ENCODE measurements around the gene MICAL2.

The MICAL2 gene

DNA sequence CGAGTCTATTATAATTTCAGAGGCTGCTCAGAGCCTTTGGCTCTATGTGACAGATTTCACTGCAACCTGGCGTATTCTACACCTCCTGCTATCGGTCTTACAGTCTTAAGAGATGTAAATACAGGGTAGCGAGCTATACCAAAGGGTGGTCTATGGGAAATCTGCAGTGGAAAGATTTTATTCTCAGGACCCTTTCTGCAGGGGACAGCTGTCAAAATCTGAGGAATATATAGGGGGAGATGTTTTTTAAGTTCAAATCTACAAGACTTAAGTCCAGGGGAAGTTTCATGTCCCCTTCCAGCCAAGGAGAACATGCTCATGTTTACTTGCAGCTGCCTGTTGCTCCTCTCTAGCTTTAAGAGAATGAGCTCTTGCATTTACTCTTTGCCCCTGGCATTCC lies 62.7 kb downstream of the MICAL2 start:
- Histone ChIP-seq H3K9ac (ENCODE audit: low read depth, low read length) (no peak overlapping the region), H3K4me1 (ENCODE audit: insufficient read depth, low read length) (peaks cover 3% of the 10 kb centered on the region; the same call in 1 of the 2 replicates), H3K4me3 (ENCODE audit: low read length) (no peak overlapping the region)

DNA sequence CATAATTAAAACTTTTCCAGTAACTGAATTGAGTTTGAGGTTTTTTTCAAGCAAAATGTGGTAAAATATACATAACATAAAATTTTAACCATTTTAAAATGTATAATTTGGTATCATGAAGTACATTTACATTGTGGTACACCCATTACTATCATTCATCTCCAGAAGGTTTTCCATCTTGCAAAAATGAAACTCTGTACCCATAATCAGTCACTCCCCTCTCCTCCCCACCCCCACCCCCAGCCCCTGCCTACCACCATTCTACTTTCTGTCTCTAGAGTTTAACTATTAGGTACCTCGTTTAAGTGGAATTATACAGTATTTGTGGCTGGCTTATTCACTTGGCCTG lies 63.7 kb downstream of the MICAL2 start:
- Histone ChIP-seq H3K36me3 (ENCODE audit: insufficient read depth, low read depth, low read length) (no peaks in the 10 kb centered on the region), H3K4me3 (ENCODE audit: low read length) (no peak overlapping the region), H3K9ac (ENCODE audit: low read depth, low read length) (no peak overlapping the region), H3K4me1 (ENCODE audit: insufficient read depth, low read length) (peaks cover 3% of the 10 kb centered on the region; the same call in 1 of the 2 replicates), H3K27ac (ENCODE audit: low read length) (no peak overlapping the region), H3K27me3 (ENCODE audit: insufficient read depth, low read length) (no peaks in the 10 kb centered on the region), H3K9me3 (ENCODE audit: insufficient read depth, low read depth, low read length) (no peaks in the 10 kb centered on the region)

More for the DNA sequence above, 62.7 kb downstream of the MICAL2 start:
- H3K9me3 ChIP-seq (ENCODE audit: insufficient read depth, low read depth, low read length): no peaks in the 10 kb centered on the region
- no peaks in the 10 kb centered on the region for H3K27me3 ChIP-seq (ENCODE audit: insufficient read depth, low read length)
- H3K36me3 ChIP-seq (ENCODE audit: insufficient read depth, low read depth, low read length): no peaks in the 10 kb centered on the region
- H3K27ac ChIP-seq (ENCODE audit: low read length): no peak overlapping the region

DNA sequence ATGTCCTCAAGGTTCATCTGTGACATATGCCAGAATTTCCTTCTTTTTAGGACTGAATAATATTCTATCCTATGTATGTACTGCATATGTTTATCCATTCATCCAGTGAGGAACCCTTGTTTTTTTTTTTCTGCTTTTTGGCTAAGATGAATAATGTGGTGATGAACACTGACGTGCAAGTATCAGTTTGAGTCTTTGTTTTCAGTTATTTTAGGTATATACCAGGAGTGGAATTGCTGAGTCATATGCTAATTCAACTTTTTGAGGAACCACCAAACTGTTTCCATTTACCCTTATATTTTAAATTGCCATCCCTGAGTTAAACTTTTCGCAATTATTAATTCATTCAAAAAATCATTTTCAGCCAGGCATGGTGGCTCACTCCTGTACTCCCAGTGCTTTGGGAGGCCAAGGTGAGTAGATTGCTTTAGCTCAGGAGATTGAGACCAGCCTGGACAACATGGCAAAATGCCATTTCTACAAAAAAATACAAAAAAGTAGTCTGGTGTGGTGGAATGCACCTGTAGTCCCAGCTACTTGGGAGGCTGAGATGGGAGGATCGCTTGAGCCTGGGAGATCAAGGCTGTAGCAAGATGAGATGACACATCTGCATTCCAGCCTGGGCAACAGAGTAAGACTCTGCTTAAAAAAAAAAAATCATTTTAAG lies 64.2 kb downstream of the MICAL2 start:
- Histone ChIP-seq H3K9me3 (ENCODE audit: insufficient read depth, low read depth, low read length) (no peaks in the 10 kb centered on the region), H3K4me3 (ENCODE audit: low read length) (no peak overlapping the region), H3K9ac (ENCODE audit: low read depth, low read length) (no peak overlapping the region), H3K4me1 (ENCODE audit: insufficient read depth, low read length) (peaks cover 3% of the 10 kb centered on the region; the same call in 1 of the 2 replicates), H3K36me3 (ENCODE audit: insufficient read depth, low read depth, low read length) (no peaks in the 10 kb centered on the region), H3K27me3 (ENCODE audit: insufficient read depth, low read length) (no peaks in the 10 kb centered on the region), H3K27ac (ENCODE audit: low read length) (no peak overlapping the region)

DNA sequence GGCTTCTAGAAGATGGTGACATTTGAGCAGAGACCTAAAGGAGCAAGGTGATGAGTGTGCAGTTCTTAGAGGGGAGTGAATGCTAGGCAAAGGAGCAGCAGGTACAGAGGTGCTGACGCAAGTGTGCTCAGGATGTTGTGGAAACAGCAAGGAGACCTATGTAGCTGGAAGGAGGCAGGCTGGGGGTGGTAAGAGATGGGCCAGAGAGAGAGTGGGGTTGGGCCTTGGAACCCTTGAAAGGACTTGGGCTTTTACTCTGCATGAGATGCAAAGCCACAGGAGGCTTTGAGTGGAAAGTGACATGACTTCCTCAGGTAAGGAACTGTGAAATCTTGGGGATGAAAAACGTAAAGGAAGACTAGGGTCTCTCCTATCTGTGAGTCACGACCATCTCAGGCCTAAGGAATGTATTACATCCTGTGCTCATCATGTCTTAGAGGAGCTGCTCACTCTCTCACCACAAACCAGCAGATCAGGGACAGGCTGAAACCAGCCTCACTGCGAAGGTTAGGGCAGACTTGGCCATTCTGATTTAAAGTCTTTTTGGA lies 65.4 kb downstream of the MICAL2 start:
- Histone ChIP-seq H3K36me3 (ENCODE audit: insufficient read depth, low read depth, low read length) (no peaks in the 10 kb centered on the region), H3K4me1 (ENCODE audit: insufficient read depth, low read length) (peaks cover 3% of the 10 kb centered on the region; the same call in 1 of the 2 replicates), H3K4me3 (ENCODE audit: low read length) (no peak overlapping the region), H3K27ac (ENCODE audit: low read length) (no peak overlapping the region), H3K27me3 (ENCODE audit: insufficient read depth, low read length) (no peaks in the 10 kb centered on the region), H3K9ac (ENCODE audit: low read depth, low read length) (no peak overlapping the region), H3K9me3 (ENCODE audit: insufficient read depth, low read depth, low read length) (no peaks in the 10 kb centered on the region)

DNA sequence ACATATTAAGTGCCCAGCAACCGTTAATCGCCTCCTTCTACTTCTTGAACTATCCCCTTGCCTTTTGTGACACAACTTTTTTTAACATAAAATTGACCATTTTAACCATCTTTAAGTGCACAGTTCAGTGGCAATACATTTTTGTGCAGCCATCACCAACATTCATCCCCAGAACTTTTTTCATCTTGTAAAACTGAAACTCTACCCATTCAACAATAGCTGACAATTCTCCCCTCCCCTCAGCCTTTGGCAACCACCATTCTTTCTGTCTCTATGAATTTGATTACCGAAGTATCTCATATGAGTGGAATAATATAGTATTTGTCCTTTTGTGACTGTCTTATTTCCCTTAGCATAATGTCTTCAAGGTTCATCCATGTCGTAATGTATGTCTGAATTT lies 66.0 kb downstream of the MICAL2 start:
- Histone ChIP-seq H3K4me3 (ENCODE audit: low read length) (no peak overlapping the region), H3K27me3 (ENCODE audit: insufficient read depth, low read length) (no peaks in the 10 kb centered on the region), H3K9ac (ENCODE audit: low read depth, low read length) (no peak overlapping the region), H3K36me3 (ENCODE audit: insufficient read depth, low read depth, low read length) (no peaks in the 10 kb centered on the region), H3K27ac (ENCODE audit: low read length) (no peak overlapping the region), H3K4me1 (ENCODE audit: insufficient read depth, low read length) (peaks cover 3% of the 10 kb centered on the region; the same call in 1 of the 2 replicates), H3K9me3 (ENCODE audit: insufficient read depth, low read depth, low read length) (no peaks in the 10 kb centered on the region)

DNA sequence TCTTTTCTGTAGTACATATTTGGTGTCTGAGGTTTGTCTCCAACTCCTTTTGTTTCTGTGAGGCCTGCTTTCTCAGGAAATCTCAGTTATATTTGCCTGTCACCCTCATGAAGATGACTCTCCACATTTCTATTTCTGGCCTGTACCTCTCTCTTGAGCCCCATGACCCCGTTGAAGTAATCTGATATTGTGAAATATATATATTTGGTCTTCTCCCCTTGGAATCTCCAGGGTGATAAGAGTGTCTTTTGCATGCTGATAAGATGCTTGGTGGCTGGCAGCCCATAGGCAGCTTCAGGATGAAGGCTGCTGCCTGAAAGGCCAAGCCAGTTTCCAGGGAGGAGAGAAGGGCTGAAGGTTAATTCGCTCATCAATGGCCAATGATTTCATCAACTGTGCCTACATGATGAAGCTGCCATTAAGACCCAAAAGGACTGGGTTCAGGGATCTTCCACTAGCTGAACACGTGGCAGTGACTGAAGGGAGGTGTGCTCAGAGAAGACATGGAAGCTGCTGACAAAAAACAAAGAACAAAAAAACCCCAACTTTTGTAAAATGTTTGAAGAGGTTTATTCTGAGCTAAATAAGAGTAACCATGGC lies 67.4 kb downstream of the MICAL2 start:
- Histone ChIP-seq H3K4me3 (ENCODE audit: low read length) (no peak overlapping the region), H3K9me3 (ENCODE audit: insufficient read depth, low read depth, low read length) (no peaks in the 10 kb centered on the region), H3K27ac (ENCODE audit: low read length) (no peak overlapping the region), H3K27me3 (ENCODE audit: insufficient read depth, low read length) (no peaks in the 10 kb centered on the region), H3K4me1 (ENCODE audit: insufficient read depth, low read length) (no peaks in the 10 kb centered on the region), H3K9ac (ENCODE audit: low read depth, low read length) (no peak overlapping the region), H3K36me3 (ENCODE audit: insufficient read depth, low read depth, low read length) (no peaks in the 10 kb centered on the region)

DNA sequence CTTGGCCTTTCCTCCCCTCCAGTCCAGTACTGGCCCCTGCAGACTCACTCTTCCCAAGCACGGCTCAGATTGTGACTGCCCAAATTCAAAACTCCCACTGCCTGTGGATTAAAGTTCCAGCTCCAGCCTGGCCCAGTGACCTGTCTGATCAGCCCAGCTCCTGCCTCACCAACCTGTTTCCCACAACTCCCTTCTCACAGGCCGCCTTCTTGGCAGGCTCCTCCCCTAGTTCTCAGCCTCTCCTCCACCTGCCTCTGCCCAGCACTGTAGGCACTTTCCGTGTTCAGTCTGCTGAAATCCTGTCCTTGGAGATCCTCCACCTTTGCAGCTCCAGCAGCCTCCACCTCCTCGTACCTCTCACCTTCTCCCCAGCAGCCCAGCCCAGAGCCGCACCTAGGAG lies 68.6 kb downstream of the MICAL2 start:
- Histone ChIP-seq H3K27ac (ENCODE audit: low read length) (no peak overlapping the region), H3K4me3 (ENCODE audit: low read length) (no peak overlapping the region), H3K9ac (ENCODE audit: low read depth, low read length) (no peak overlapping the region), H3K9me3 (ENCODE audit: insufficient read depth, low read depth, low read length) (no peaks in the 10 kb centered on the region), H3K36me3 (ENCODE audit: insufficient read depth, low read depth, low read length) (no peaks in the 10 kb centered on the region), H3K27me3 (ENCODE audit: insufficient read depth, low read length) (no peaks in the 10 kb centered on the region), H3K4me1 (ENCODE audit: insufficient read depth, low read length) (no peaks in the 10 kb centered on the region)

DNA sequence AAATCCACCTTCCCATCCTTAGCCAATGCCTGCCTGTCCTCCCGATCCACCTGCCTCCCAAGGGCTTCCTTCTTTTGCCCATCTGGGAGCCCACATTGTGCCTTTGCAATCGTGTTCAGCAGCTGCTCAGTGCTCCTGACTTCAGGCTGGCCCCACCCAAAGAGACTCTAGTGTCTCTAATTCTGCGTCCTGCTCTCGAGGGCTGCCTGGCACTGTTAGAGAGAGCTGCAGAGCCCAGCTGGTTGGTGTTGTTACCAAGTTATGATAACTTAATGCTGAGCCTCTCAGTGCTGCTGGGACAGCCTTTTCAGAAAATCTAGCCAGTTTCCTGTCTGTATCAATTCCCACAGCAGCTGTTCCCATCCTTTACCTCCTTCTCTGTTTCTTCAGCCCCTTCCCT lies 69.1 kb downstream of the MICAL2 start:
- Histone ChIP-seq H3K4me3 (ENCODE audit: low read length) (no peak overlapping the region), H3K36me3 (ENCODE audit: insufficient read depth, low read depth, low read length) (no peaks in the 10 kb centered on the region), H3K4me1 (ENCODE audit: insufficient read depth, low read length) (no peaks in the 10 kb centered on the region), H3K9me3 (ENCODE audit: insufficient read depth, low read depth, low read length) (no peaks in the 10 kb centered on the region), H3K27ac (ENCODE audit: low read length) (no peak overlapping the region), H3K9ac (ENCODE audit: low read depth, low read length) (no peak overlapping the region), H3K27me3 (ENCODE audit: insufficient read depth, low read length) (no peaks in the 10 kb centered on the region)

DNA sequence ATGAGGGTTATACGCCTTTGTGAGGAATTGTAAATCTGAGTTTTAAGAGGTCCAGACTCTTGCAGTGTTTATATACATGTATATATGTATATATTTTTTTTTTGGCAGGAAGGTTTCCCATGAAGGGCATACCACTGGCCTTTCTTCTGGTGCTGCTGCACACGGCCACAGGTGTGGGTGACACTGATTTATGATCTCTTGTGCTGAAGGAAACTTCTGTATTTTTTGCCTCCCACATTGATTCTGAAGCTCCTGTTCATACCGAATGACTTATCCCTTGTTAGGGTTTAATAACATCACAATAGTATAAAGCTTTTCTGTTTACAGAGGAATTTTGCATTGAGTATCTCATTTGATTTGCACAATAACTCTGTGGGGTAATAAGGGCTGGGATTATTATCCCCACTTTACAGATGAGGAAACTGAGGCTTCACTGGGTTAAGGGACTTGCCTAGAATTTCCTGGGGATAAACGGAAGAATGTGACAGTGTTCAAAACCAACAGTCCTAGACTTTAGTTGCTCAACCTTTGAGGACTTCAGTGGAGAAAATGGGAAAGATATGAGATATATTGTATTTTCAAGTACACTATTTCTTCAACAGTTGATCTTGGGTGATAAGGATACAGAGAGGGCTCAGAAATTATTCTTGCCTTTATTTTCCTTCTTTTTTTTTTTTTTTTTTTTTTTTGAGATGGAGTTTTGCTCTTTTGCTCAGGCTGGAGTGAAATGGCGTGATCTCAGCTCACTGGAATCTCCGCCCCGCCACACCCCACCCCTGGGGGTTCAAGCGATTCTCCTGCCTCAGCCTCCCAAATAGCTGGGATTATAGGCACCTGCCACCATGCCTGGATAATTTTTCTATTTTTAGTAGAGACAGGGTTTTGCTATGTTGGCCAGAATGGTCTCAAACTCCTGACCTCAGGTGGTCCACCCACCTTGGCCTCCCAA lies 70.1 kb downstream of the MICAL2 start:
- H3K36me3 ChIP-seq (ENCODE audit: insufficient read depth, low read depth, low read length): no peaks in the 10 kb centered on the region
- no peaks in the 10 kb centered on the region for H3K4me1 ChIP-seq (ENCODE audit: insufficient read depth, low read length)
- H3K4me3 ChIP-seq (ENCODE audit: low read length): no peak overlapping the region
- H3K27ac ChIP-seq (ENCODE audit: low read length): no peak overlapping the region
- H3K27me3 ChIP-seq (ENCODE audit: insufficient read depth, low read length): no peaks in the 10 kb centered on the region
- H3K9ac ChIP-seq (ENCODE audit: low read depth, low read length): no peak overlapping the region
- no peaks in the 10 kb centered on the region for H3K9me3 ChIP-seq (ENCODE audit: insufficient read depth, low read depth, low read length)

DNA sequence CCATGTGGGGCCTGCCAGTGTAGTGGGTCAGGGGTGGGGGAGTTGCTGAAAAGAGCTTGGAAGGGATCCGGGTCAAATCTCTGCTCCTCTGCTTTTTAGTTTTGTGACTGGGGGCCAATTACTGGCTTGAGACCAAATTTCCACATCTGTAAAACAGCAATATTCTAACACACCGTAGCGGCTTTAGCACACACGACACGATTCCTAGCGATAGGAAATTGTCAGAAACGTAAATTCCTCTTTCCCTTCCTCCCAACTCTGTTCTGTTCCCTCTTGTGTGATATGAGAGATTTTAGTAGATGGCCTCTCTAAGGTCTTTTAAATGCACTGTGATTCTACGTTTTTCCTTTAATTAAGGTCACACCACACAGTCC lies 71.9 kb downstream of the MICAL2 start:
- Histone ChIP-seq H3K9me3 (ENCODE audit: insufficient read depth, low read depth, low read length) (no peaks in the 10 kb centered on the region), H3K27ac (ENCODE audit: low read length) (no peak overlapping the region), H3K36me3 (ENCODE audit: insufficient read depth, low read depth, low read length) (no peaks in the 10 kb centered on the region), H3K9ac (ENCODE audit: low read depth, low read length) (no peak overlapping the region), H3K27me3 (ENCODE audit: insufficient read depth, low read length) (no peaks in the 10 kb centered on the region), H3K4me1 (ENCODE audit: insufficient read depth, low read length) (no peaks in the 10 kb centered on the region), H3K4me3 (ENCODE audit: low read length) (no peak overlapping the region)

DNA sequence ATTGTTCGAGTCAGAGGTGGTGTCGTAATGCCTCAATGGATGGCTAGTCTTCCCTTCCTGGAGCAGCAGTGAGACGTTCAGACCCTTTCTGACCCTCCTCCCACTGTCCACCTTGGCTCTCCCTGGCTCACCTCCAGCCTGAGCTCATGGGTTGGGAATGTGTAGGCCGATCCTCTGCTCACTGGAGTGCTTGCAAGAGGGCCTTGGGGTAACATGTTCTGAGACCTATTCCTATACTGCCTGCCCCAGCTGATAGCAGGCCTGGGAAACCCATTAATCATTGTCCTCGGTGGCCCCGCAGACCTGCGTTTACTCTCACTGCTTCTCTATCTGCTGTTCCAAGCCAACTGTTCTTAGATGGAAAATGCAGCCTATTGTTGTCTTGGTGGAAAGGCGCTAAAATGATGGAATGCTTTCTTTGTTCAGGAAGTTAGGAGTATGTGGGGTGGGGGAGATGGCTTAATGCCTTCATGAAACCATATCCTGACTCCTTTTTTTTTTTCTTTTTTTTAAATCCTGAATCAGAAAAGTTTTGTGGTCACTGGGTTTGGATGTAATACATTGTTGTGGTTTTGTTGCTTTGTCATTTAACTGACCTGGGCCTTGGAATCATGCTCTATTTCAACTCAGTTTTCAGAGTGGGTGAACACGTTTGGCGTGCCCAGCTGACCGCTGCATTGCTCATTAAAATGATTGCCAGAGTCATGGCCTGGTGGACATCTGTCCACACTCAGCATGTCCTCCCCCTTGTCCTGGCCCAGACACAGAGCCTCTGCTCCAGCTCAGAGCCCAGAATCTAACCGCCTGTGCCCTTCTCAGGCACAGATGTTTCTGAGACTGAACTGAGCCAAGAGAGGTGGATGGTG lies 72.5 kb downstream of the MICAL2 start:
- Histone ChIP-seq H3K4me3 (ENCODE audit: low read length) (no peak overlapping the region), H3K9ac (ENCODE audit: low read depth, low read length) (no peak overlapping the region), H3K9me3 (ENCODE audit: insufficient read depth, low read depth, low read length) (no peaks in the 10 kb centered on the region), H3K4me1 (ENCODE audit: insufficient read depth, low read length) (no peaks in the 10 kb centered on the region), H3K36me3 (ENCODE audit: insufficient read depth, low read depth, low read length) (no peaks in the 10 kb centered on the region), H3K27ac (ENCODE audit: low read length) (no peak overlapping the region), H3K27me3 (ENCODE audit: insufficient read depth, low read length) (no peaks in the 10 kb centered on the region)
